DMS114 treated with DMSO at 0.1 percent for 48 hours (cell line): ENCODE results near the gene SLC46A3.
"Not testable (repeated sequence)": the region's sequence is repeated elsewhere in the genome, so short reads cannot be mapped to it uniquely, and the experiment has no call there.

ENCODE experiments used
- DNase-seq: peaks from one replicate; lab custom pipeline; 2025; ENCODE audit not compliant: unreplicated experiment; lab: John Stamatoyannopoulos, UW

The SLC46A3 gene

DNA sequence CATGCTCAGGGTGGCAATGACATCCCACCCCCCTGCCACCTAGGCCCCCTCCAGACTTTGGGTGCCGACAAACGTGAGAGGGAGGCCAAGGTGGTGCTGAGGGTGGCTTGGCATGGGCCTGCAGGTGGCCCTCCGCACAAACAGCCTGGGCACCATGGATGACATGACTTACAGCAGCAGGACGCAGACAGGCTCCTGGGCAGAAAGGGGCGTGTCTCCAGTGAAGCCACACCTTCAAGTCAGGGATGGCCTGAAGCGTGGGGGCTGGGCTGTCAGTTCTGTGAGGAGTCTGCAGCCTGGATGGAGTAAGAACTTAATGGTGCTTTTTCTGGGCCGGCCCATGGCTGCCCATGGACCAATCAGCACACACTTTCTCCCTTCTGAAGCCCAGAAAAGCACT, 34.5 kb downstream of the SLC46A3 start:
- DNase-seq: no peak

GRCh38 chr13:28683169-28683568, 35.6 kb downstream of the SLC46A3 start:
- DNase-seq: not testable (repeated sequence)

- no peak for DNase-seq
Observed at GRCh38 chr13:28680541-28680940, 38.2 kb downstream of the SLC46A3 start.

DNA sequence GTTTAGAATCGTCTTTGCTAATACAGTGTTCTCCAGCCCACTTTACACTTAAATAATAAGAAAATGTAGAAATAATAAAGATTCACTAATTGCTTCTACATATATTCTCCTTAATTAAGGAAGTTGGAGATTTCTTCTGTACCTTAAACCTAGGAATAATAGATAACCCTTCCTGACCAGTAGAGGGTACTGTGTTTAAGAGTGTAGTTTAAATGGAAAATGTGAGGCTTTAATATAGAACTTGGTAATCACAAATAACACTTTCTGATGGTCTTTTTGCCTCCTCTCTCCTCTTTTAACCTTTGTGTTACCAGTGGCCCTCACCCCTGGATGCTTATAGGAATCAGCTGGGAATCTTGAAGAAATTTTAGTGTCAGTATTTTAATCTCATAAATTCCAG, 39.1 kb downstream of the SLC46A3 start:
- no peak for DNase-seq

DNA sequence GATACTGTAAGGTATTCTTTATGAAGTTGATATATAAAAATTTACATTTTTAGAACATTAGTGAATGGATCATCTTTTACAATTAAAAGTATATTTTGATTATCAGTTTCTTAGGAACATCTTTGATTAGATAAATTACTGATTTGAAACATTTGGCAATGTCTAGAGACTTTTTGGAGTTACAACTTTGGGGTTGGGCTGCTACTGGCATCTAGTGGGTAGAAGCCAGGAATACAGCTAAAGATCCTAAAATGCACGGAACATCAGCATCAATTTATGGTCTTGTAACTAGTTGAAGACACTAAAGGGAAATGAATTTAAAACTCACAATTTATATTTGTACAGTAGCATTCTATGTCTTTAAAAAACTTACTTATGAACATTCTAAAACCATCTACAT, 40.0 kb downstream of the SLC46A3 start:
- no peak for DNase-seq

GRCh38 chr13:28671126-28671792, 47.5 kb downstream of the SLC46A3 start:
- no peak for DNase-seq

GRCh38 chr13:28666897-28667488, 51.8 kb downstream of the SLC46A3 start:
- no peak for DNase-seq

DNA sequence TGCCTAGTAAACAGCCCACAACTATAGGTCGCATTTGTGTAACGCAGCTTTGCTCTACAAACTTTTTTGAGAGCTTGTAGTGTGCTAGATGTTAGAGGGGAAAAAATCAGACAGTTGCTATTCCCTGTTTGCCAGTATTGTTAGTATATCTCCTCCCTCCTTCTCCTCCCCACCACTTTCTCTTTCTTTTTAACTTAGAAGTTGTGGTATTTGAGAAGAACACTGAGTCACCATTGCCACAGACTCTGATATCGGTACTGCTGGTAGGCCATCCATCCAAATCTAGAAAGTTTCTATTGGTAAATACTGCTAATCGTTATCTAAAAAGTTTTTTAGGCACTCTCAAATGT, 59.2 kb downstream of the SLC46A3 start:
- DNase-seq: no peak

- DNase-seq: peak; percentile 42
Observed at GRCh38 chr13:28658796-28659620, 59.8 kb downstream of the SLC46A3 start, which contains the start of gene POMP. Gene POMP (plus strand): TSS chr13:28659130. CDS start chr13:28659185, 55 bp downstream.

DNA sequence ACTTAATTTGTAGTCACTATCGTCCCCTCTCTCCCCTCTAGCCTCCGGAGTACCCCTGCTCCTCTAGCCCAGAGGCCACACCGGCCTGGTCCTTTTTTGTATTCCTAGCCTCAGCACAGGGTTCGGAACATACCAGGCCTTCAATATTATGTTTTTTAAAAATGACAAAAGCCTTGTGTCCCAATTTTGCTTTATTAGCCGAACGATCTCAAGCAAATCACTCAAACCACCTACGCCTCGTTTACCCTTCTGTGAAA, 60.3 kb downstream of the SLC46A3 start:
- no peak for DNase-seq

- DNase-seq: no peak
Observed at GRCh38 chr13:28657784-28658538, 60.8 kb downstream of the SLC46A3 start.

- no peak for DNase-seq
Observed at GRCh38 chr13:28655561-28655960, 63.2 kb downstream of the SLC46A3 start.

DNA sequence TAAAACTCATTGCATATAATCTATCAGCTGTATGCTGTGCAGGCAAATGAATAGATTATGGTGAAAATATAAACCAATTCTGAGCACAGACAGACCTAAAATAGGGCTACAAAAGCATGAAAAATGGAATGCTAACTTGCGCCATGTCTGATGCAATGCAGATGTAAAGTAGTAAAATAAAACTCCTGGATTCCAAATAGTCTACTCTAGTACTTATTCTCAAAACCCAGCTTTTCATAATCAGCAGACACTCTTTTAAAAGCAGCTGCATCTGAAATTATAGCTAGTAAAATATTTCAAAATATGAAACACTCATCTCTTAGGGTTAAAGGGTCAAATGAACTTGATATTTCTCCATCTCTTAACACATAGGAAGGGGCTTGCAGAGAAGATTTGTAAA, 64.5 kb downstream of the SLC46A3 start:
- DNase-seq: no peak

- no peak for DNase-seq
Observed at GRCh38 chr13:28653111-28653510, 65.7 kb downstream of the SLC46A3 start.

- no peak for DNase-seq
Observed at GRCh38 chr13:28651810-28652401, 66.9 kb downstream of the SLC46A3 start.

- DNase-seq: no peak
Observed at GRCh38 chr13:28650284-28650683, 68.5 kb downstream of the SLC46A3 start.
